ENCODE data around the gene SOX18.

DNA sequence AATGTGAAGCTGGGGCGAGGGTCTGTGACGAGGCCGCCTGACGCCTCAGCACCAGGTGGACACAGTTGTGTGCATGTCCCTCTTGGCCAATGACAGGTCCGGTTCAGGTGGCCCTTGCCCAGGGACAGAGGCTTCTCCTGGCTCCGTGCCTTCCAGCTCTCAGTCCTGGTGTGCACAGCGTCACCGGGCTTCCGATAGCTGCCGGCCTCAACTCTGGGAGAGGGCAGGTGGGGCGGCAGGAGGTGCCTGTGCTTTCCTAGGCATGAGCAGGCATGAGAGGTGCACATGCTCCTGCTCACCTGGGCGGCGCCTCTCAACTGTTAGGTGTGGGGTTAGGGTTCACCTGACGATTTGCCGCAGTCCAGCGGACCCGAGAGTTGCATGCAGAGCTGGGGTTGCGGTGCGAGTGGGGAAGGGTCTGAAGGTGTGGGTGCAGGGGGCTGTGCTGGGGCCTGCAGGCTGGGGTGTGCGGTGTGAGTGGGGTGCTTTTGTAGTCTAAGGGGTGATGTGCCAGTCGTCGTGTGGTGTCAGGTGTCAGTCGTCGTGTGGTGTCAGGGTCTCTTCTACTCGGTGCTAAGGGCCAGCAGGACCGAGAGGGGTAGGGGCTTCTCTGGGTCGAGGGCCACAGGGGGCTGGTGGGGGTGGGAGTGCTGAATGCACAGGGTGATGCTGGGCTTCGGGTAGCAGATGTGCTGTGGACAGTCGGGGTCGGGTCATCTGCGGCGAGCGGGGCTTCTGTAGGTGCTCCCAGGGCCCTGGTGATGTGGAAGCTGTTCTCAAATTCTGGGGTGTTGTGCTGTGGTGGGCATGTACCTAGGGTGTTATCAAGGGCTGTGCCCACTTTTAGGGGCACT is 3.8 kb upstream of the SOX18 start:
- no peak for TF ChIP-seq EZH2 (IDR thresholded peaks at IDR 0.05; ENCODE audit: borderline replicate concordance, low read length)
- TF ChIP-seq, protein P1, sequence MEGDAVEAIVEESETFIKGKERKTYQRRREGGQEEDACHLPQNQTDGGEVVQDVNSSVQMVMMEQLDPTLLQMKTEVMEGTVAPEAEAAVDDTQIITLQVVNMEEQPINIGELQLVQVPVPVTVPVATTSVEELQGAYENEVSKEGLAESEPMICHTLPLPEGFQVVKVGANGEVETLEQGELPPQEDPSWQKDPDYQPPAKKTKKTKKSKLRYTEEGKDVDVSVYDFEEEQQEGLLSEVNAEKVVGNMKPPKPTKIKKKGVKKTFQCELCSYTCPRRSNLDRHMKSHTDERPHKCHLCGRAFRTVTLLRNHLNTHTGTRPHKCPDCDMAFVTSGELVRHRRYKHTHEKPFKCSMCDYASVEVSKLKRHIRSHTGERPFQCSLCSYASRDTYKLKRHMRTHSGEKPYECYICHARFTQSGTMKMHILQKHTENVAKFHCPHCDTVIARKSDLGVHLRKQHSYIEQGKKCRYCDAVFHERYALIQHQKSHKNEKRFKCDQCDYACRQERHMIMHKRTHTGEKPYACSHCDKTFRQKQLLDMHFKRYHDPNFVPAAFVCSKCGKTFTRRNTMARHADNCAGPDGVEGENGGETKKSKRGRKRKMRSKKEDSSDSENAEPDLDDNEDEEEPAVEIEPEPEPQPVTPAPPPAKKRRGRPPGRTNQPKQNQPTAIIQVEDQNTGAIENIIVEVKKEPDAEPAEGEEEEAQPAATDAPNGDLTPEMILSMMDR (conservative IDR thresholded peaks at IDR 0.05 in 1 of 2, IDR thresholded peaks at IDR 0.05 in 1 of 2; ENCODE audit: extremely low read depth in 1 of 2, insufficient read depth in 1 of 2, low read depth in 1 of 2, low read length in 2 of 2), result no peak
